Hepatocyte (in vitro differentiated cells): ENCODE results near the gene NANOG.
"Not testable (repeated sequence)": the region's sequence is repeated elsewhere in the genome, so short reads cannot be mapped to it uniquely, and the experiment has no call there.

Experiments
- CTCF ChIP-seq: fragments of 200-600 bp; sonication (generic); IDR thresholded peaks from 2 replicates; pipeline ENCODE4 v1.5.1; 2016; ENCODE audit warnings: antibody characterized with exemption, mild to moderate bottlenecking; ENCODE audit not compliant: poor library complexity
- EZH2 ChIP-seq: fragments of 200-600 bp; sonication (generic); IDR thresholded peaks from 2 replicates; pipeline ENCODE4 v1.6.1; 2016; ENCODE audit warnings: antibody characterized with exemption, mild to moderate bottlenecking, borderline replicate concordance
- EZH2phosphoT487 ChIP-seq: fragments of 200-600 bp; sonication (generic); IDR thresholded peaks from one replicate; pipeline ENCODE4 v1.6.1; 2018; ENCODE audit warnings: antibody characterized with exemption, mild to moderate bottlenecking, low read depth, moderate library complexity; ENCODE audit not compliant: unreplicated experiment, severe bottlenecking

- TF ChIP-seq CTCF, EZH2, EZH2phosphoT487: not testable (repeated sequence)
Observed at GRCh38 chr12:7842444-7842843, 53.2 kb downstream of the NANOG start.
